SK-N-SH (cell line): ENCODE data around the gene ARL6IP4. TPM values are rescaled to one million over a fixed set of nuclear protein-coding genes. Genes with fewer than 3 reads are reported as not detected.

Experiments used
- CTCF ChIA-PET: fragments of 300-600, 350-600 bp; formaldehyde crosslinking; extraction: SDS; loops from one replicate; lab custom pipeline; 2021; lab: Yijun Ruan, JAX
- POLR2A ChIA-PET: fragments of 350-600 bp; sonication (Branson Sonifier 250); formaldehyde crosslinking; extraction: SDS; loops from one replicate; lab custom pipeline; 2020; ENCODE audit warnings: antibody characterized with exemption, inconsistent platforms; lab: Yijun Ruan, JAX
- DNase-seq: peaks from one replicate; pipeline ENCODE4 v3.0.0; 2012
- H2AFZ ChIP-seq: fragments of 200-600 bp; sonication (generic); 2 replicates; pipeline ENCODE4 v1.8.1; 2016; ENCODE audit warnings: antibody characterized with exemption, mild to moderate bottlenecking, low read depth
- H3F3A ChIP-seq: fragments of 200-600 bp; sonication (generic); replicated peaks from 2 replicates; pipeline ENCODE3; 2016; ENCODE audit warnings: antibody characterized with exemption, mild to moderate bottlenecking; ENCODE audit not compliant: insufficient read depth
- H3K27ac ChIP-seq, 2 experiments: fragments of 200-500 bp in 1 of 2; fragments of 200-600 bp in 1 of 2; sonication (Bioruptor generic) in 1 of 2; sonication (generic), shearing (Covaris generic) in 1 of 2; 2 replicates each; pipeline versions ENCODE4 v1.5.1 to v1.6.1; 2014 to 2016; ENCODE audit warnings: low read depth in 2 of 2, inconsistent platforms in 1 of 2, low read length in 1 of 2, mild to moderate bottlenecking in 1 of 2, mixed read lengths in 1 of 2
- H3K27me3 ChIP-seq: fragments of 200-600 bp; sonication (generic), shearing (Covaris generic); 2 replicates; pipeline ENCODE4 v1.6.1; 2016; ENCODE audit warnings: mixed run types; ENCODE audit not compliant: insufficient read depth
- H3K36me3 ChIP-seq, 2 experiments: fragments of 200-500 bp in 1 of 2; fragments of 200-600 bp in 1 of 2; sonication (Bioruptor generic) in 1 of 2; sonication (generic) in 1 of 2; replicated peaks in 1 of 2; 2 replicates each; pipeline versions ENCODE3 to v1.5.1; 2014 to 2016; ENCODE audit warnings: low read length in 1 of 2, mild to moderate bottlenecking in 1 of 2; ENCODE audit not compliant: insufficient read depth in 2 of 2, control insufficient read depth in 1 of 2
- H3K4me1 ChIP-seq, 2 experiments: fragments of 200-500 bp in 1 of 2; fragments of 200-600 bp in 1 of 2; sonication (Bioruptor generic) in 1 of 2; sonication (generic), shearing (Covaris generic) in 1 of 2; 2 replicates each; pipeline versions ENCODE4 v1.5.1 to v1.6.1; 2014 to 2016; ENCODE audit warnings: low read depth in 1 of 2, low read length in 1 of 2, mixed run types in 1 of 2; ENCODE audit not compliant: insufficient read depth in 2 of 2, control insufficient read depth in 1 of 2
- H3K4me2 ChIP-seq: fragments of 200-600 bp; sonication (generic), shearing (Covaris generic); 2 replicates; pipeline ENCODE4 v1.6.1; 2017; ENCODE audit warnings: mixed run types
- H3K4me3 ChIP-seq, 2 experiments: fragments of 200-500 bp in 1 of 2; fragments of 200-600 bp in 1 of 2; sonication (Bioruptor generic) in 1 of 2; sonication (generic), shearing (Covaris generic) in 1 of 2; 2 replicates each; pipeline versions ENCODE4 v1.5.1 to v1.8.1; 2014 to 2016; ENCODE audit warnings: low read depth in 2 of 2, inconsistent platforms in 1 of 2, low read length in 1 of 2, mild to moderate bottlenecking in 1 of 2, mixed read lengths in 1 of 2, moderate library complexity in 1 of 2
- H3K79me2 ChIP-seq: fragments of 200-600 bp; sonication (generic); 2 replicates; pipeline ENCODE4 v1.8.1; 2017; ENCODE audit warnings: mild to moderate bottlenecking; ENCODE audit not compliant: insufficient read depth
- H3K9ac ChIP-seq: fragments of 200-600 bp; sonication (generic); 2 replicates; pipeline ENCODE4 v1.6.1; 2017; ENCODE audit warnings: mixed run types
- H3K9me2 ChIP-seq: fragments of 200-600 bp; sonication (generic); 2 replicates; pipeline ENCODE4 v1.6.1; 2017; ENCODE audit warnings: mixed run types
- H3K9me3 ChIP-seq: fragments of 200-600 bp; sonication (generic); 2 replicates; pipeline ENCODE4 v1.6.1; 2017; ENCODE audit warnings: mixed run types, mild to moderate bottlenecking, moderate library complexity
- H4K20me1 ChIP-seq: fragments of 200-600 bp; sonication (generic); 2 replicates; pipeline ENCODE4 v1.6.1; 2017; ENCODE audit warnings: mild to moderate bottlenecking, mixed run types; ENCODE audit not compliant: insufficient read depth
- CHD2 ChIP-seq: fragments of 150-350 bp; IDR thresholded peaks from 2 replicates; pipeline ENCODE4 v1.6.1; 2018; ENCODE audit warnings: low read length; ENCODE audit not compliant: partially characterized antibody
- CTCF ChIP-seq: fragments of 200-600 bp; sonication (generic); IDR thresholded peaks from 2 replicates; pipeline ENCODE4 v1.6.1; 2017; ENCODE audit warnings: antibody characterized with exemption, mild to moderate bottlenecking, moderate library complexity
- ELF1 ChIP-seq: IDR thresholded peaks from 2 replicates; pipeline ENCODE4 v1.4.0; 2012
- EZH2phosphoT487 ChIP-seq: fragments of 200-600 bp; sonication (generic); IDR thresholded peaks from 2 replicates; pipeline ENCODE4 v1.6.1; 2017; ENCODE audit warnings: low read depth, mixed run types, mild to moderate bottlenecking, antibody characterized with exemption, moderate library complexity, borderline replicate concordance
- FOXJ3 ChIP-seq: sonication (generic); formaldehyde crosslinking; IDR thresholded peaks from 2 replicates; pipeline ENCODE4 v1.5.1; 2020; ENCODE audit warnings: mild to moderate bottlenecking, missing genetic modification reagents
- GATA2 ChIP-seq: sonication (generic); formaldehyde crosslinking; IDR thresholded peaks from 2 replicates; pipeline ENCODE4 v1.5.0; 2020; ENCODE audit warnings: mild to moderate bottlenecking, missing genetic modification reagents
- MEF2A ChIP-seq: IDR thresholded peaks from 2 replicates; pipeline ENCODE4 v1.4.0; 2012; ENCODE audit warnings: low read depth, borderline replicate concordance
- MXI1 ChIP-seq: IDR thresholded peaks from 2 replicates; pipeline ENCODE4 v1.6.1; 2012; ENCODE audit warnings: mild to moderate bottlenecking, low read depth, low read length, improper control_type of control experiment
- NFIC ChIP-seq: IDR thresholded peaks from 2 replicates; pipeline ENCODE4 v1.4.0; 2012; ENCODE audit warnings: borderline replicate concordance
- NRF1 ChIP-seq: IDR thresholded peaks from 2 replicates; pipeline ENCODE4 v1.6.1; 2012; ENCODE audit warnings: low read depth, mild to moderate bottlenecking, low read length
- RCOR1 ChIP-seq: fragments of 150-350 bp; IDR thresholded peaks from 2 replicates; pipeline ENCODE4 v1.6.1; 2017; ENCODE audit warnings: antibody characterized with exemption, low read length
- RXRA ChIP-seq: IDR thresholded peaks from 2 replicates; pipeline ENCODE4 v1.4.0; 2012; ENCODE audit warnings: low read depth, mild to moderate bottlenecking, borderline replicate concordance
- TAF1 ChIP-seq: IDR thresholded peaks from 2 replicates; pipeline ENCODE4 v1.6.1; 2012; ENCODE audit warnings: low read depth, mild to moderate bottlenecking, low read length, moderate library complexity, borderline replicate concordance
- WGBS: methylation state at CpG from one replicate; pipeline ENCODE4 v1.1.6; 2017; ENCODE audit warnings: low lambda C conversion rate; 5-methylcytosine and 5-hydroxymethylcytosine counted together
- polyA plus RNA-seq, 3 experiments: library from polyadenylated mRNA; depleted of rRNA; stranded (reverse); fragments of >200 nt; gene quantifications; 2 replicates each; pipeline ENCODE4 v1.2.3, GENCODE V29; 2012
- TF ChIP-seq, protein P1 (sequence below): IDR thresholded peaks from 2 replicates; pipeline ENCODE4 v1.4.0; 2012; ENCODE audit warnings: low read depth
- TF ChIP-seq, protein P2 (sequence below): IDR thresholded peaks from 2 replicates; pipeline ENCODE4 v1.4.0; 2012; ENCODE audit warnings: low read depth, borderline replicate concordance

The ARL6IP4 gene
- polyA plus RNA-seq, 1 of the 3 experiments (the other 2 are of a cell fraction) = 370 TPM

- Histone ChIP-seq H3K4me2 (no peak overlapping the region; the same call in 1 of the 2 replicates), H3K27me3 (no peaks in the 10 kb centered on the region), H3K9me2 (no peaks in the 10 kb centered on the region), H3F3A (peaks cover 7% of the 10 kb centered on the region), H3K27ac (no peak overlapping the region; a peak in 1 of 4 replicates), H3K4me3 (no peak overlapping the region), H2AFZ (no peak overlapping the region), H3K4me1 (peaks cover 13 to 33% of the 10 kb centered on the region in 2 experiments; a peak in 3 of 4 replicates), H3K9me3 (no peaks in the 10 kb centered on the region), H3K79me2 (peaks cover 48% of the 10 kb centered on the region; the same call in 1 of the 2 replicates), H4K20me1 (peaks cover 10% of the 10 kb centered on the region; the same call in 1 of the 2 replicates), H3K9ac (no peak overlapping the region), H3K36me3 (peaks cover 0 to 20% of the 10 kb centered on the region in 2 experiments)
- CTCF ChIA-PET = interaction anchor here (1.3 to 5.0 kb wide), 2 partner anchors 60 to 255 kb away, joined by 3 to 25 read pairs; no protein-coding TSS in a partner anchor
- TF ChIP-seq, protein P1, sequence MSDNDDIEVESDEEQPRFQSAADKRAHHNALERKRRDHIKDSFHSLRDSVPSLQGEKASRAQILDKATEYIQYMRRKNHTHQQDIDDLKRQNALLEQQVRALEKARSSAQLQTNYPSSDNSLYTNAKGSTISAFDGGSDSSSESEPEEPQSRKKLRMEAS = no peak
- no peak for TF ChIP-seq ELF1
- TF ChIP-seq MXI1 = no peak
- WGBS = 94% methylated on average over 16 of the region's 21 CpGs
- POLR2A ChIA-PET = interaction anchor here (2.1 kb wide), 1 partner anchor 8 kb away, joined by 9 read pairs; the partner anchor contains the start of gene OGFOD2
- no peak for DNase-seq
Observed at GRCh38 chr12:122982963-122983788, 2.7 kb downstream of the ARL6IP4 start.

DNA sequence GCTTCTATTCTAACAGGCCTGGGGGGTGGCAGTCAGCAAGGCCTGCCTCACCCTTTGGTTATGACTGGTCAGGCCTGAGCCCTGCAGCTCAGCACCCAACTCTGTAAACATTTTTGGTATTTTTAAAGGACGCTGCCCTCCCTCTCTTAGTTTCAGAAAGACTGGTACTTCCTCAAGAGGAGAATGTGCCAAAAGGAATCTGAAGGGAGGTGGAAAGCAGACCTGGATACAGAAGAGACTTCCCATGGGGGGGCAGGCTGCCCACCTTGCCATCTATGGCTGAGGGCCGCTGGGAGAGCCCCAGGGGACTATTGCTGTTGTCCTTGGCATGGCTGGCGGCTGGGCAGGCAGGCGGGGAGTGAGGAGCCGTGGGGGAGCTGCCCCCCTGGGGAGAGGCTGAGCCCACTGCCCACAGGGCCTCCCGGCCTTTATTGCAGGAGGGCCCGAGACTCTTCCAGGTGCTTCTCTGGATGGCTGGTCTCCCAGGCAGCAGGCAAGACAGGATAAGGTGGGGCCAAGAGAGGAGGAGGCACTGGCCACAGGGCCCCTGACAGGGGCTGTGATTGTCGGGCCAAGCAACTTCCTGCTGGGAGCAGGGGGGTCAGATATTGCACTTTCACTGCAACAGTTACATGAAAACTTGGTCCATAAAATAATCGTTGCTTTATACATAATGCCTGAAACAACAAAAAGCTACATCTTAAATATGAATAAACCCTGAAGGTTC, 3.5 kb downstream of the ARL6IP4 start:
- H3K4me3 ChIP-seq = no peak overlapping the region
- H4K20me1 ChIP-seq = peaks cover 10% of the 10 kb centered on the region; the same call in 1 of the 2 replicates
- H3K4me1 ChIP-seq = peaks cover 13 to 31% of the 10 kb centered on the region in 2 experiments; a peak in 3 of 4 replicates
- no peaks in the 10 kb centered on the region for H3K27me3 ChIP-seq
- H3K79me2 ChIP-seq = peaks cover 41% of the 10 kb centered on the region; the same call in 1 of the 2 replicates
- ChIA-PET POLR2A (interaction anchor here (2.1 kb wide), 1 partner anchor 8 kb away, joined by 9 read pairs; the partner anchor contains the start of gene OGFOD2), CTCF (interaction anchor here (1.3 kb wide), 1 partner anchor 59 kb away, joined by 3 read pairs; no protein-coding TSS in a partner anchor)
- no peaks in the 10 kb centered on the region for H3K9me2 ChIP-seq
- TF ChIP-seq RXRA (no peak), CHD2 (no peak), ELF1 (no peak), GATA2 (CRISPR knock-in tag) (no peak), RCOR1 (no peak), FOXJ3 (CRISPR knock-in tag) (no peak), NFIC (no peak), CTCF (no peak), TAF1 (no peak), MEF2A (no peak), NRF1 (no peak), EZH2phosphoT487 (no peak)
- TF ChIP-seq, protein P2, sequence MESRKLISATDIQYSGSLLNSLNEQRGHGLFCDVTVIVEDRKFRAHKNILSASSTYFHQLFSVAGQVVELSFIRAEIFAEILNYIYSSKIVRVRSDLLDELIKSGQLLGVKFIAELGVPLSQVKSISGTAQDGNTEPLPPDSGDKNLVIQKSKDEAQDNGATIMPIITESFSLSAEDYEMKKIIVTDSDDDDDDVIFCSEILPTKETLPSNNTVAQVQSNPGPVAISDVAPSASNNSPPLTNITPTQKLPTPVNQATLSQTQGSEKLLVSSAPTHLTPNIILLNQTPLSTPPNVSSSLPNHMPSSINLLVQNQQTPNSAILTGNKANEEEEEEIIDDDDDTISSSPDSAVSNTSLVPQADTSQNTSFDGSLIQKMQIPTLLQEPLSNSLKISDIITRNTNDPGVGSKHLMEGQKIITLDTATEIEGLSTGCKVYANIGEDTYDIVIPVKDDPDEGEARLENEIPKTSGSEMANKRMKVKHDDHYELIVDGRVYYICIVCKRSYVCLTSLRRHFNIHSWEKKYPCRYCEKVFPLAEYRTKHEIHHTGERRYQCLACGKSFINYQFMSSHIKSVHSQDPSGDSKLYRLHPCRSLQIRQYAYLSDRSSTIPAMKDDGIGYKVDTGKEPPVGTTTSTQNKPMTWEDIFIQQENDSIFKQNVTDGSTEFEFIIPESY = no peak
- H3K36me3 ChIP-seq = peaks cover 0 to 16% of the 10 kb centered on the region in 2 experiments
- WGBS = 75% methylated on average over 4 of the region's 9 CpGs
- peaks cover 7% of the 10 kb centered on the region for H3F3A ChIP-seq
- no peak for DNase-seq
- H2AFZ ChIP-seq = no peak overlapping the region
- no peaks in the 10 kb centered on the region for H3K9me3 ChIP-seq
- no peak overlapping the region for H3K9ac ChIP-seq
- no peak overlapping the region; a peak in 1 of 4 replicates for H3K27ac ChIP-seq
- H3K4me2 ChIP-seq = no peak overlapping the region
